ENCODE results near the gene ATG4C.
A peak's percentile ranks its signal among the peaks of the same experiment; 100 is the strongest.
"Not testable (repeated sequence)": the region's sequence is repeated elsewhere in the genome, so short reads cannot be mapped to it uniquely, and the experiment has no call there.

ATG4C gene, protein sequence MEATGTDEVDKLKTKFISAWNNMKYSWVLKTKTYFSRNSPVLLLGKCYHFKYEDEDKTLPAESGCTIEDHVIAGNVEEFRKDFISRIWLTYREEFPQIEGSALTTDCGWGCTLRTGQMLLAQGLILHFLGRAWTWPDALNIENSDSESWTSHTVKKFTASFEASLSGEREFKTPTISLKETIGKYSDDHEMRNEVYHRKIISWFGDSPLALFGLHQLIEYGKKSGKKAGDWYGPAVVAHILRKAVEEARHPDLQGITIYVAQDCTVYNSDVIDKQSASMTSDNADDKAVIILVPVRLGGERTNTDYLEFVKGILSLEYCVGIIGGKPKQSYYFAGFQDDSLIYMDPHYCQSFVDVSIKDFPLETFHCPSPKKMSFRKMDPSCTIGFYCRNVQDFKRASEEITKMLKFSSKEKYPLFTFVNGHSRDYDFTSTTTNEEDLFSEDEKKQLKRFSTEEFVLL

DNA sequence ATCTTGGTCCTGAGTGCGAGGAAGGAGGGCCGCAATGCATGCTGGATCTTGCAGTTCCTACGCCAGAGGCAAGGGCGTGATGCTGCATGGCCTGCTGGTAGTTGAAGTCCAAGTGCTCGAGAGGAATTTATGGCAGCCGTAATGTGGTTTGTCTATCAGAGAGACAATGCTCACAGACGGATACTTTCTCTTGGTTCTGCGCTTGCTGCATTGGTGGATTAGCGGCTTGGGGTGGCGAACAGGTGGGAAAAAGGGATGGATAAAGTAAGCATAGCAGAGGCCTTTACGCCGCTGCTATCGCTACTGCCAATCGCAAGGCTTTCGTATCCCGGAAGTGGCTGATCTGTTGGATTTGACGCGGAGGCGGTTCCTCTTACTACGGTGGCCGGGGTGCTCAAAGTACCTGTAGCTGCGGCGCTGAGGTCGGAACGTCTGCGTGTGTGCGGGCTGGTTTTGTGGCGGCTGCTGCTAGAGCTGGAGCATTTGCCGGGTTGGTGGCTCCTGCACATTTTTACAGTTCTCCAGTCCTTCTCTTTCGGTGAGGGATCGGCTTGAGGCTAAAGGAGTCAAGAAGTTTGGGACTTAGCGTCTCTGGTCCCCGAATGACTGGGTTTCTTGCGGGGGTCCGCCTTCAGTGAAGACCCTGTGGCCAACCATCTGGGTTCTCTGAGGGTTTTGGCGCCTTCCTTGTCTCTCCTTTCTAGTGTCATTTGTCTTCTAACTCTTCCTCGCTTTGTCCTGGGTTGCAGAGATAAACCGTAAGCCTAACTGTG, at the start of gene ATG4C:
TSS of gene ATG4C (plus strand) at position 397 of the 773 bp plus-strand sequence. CDS start 19,655 bp downstream, outside the sequence.
- peak; percentile 89 for DNase-seq (ENCODE audit: insufficient read length, low spot score)
- peak; percentile 72 for FAIRE-seq

DNA sequence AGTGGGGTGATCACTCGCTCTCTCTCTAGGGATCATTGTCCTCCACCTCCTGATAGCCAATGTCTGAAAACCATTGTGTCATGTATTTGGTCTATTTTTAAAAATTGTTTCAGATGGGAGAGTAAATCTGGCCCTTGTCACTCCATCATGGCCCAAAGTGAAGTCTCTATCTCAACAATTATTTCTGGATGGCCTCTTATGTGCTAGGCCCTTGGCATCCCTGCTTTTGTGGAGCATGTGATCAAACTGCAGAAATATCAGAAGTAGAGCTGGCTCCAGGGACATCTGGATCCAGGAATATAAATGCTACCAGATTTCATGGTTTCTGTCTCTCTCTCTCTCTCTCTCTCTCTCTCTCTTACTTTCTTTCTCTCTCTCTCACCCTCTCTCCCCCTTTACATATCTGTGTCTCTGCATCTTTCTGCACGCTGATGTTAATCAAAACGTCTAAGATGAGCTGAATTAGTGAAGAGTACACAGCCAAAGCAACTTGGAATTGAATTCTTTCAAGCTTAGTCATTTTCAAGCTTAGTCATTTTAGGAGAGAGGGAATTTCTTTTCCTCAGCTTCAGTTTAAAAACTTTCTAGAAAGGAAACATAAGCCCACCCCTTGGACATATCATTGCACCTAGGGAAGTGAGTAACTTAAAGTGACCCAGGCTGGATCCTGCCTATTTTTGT, 48.3 kb upstream of the ATG4C start:
- DNase-seq (ENCODE audit: insufficient read length, low spot score) (peak; percentile 31), FAIRE-seq (no peak)

- FAIRE-seq; DNase-seq (ENCODE audit: insufficient read length, low spot score): not testable (repeated sequence)
Observed at GRCh38 chr1:62740701-62741100, 43.2 kb upstream of the ATG4C start.

DNA sequence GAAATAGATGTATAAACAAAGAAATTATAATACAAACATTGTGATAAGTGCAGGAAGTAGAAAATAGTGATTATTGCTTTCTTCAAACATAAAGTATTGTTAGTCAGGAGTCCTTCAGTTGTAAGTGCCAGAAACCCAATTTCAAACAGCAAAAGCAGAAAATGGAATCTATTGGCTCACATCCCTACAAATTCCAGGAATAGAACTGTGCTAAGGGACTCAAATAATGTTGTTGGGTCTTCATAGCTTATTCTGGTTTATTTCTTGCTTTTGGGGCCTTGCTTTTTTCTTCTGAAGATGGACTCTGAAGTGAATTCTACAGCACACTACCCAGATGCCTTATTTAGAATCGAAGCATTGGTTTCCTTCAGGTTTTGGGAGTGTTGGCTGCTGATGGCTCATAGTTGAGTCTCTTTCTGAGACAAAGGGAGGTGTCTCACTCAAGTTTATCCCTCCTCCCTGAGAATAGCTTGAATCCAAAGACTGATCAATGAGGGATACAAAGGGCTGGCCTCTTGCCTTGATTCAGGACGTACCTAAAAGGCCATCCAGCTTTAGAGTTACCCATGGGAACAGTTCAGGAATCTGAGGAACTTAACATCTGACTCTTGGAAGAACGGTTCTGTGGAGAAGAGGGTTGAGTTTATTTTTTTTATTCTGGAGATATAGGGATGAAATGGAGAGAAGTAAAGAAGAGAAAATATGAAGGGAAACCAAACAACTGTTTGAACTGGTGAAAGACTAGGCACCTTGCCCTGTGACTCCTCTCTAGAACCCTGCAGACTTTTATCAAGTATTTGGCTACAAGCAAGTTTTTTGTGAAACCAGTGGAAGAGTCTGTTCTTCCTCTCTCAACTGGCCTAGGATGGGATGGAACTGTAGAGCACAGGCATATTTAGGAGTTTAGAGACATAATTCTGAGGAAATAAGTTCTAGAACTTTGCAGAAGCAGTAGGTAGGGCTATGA, 39.0 kb upstream of the ATG4C start:
- FAIRE-seq: no peak
- no peak for DNase-seq (ENCODE audit: insufficient read length, low spot score)

DNA sequence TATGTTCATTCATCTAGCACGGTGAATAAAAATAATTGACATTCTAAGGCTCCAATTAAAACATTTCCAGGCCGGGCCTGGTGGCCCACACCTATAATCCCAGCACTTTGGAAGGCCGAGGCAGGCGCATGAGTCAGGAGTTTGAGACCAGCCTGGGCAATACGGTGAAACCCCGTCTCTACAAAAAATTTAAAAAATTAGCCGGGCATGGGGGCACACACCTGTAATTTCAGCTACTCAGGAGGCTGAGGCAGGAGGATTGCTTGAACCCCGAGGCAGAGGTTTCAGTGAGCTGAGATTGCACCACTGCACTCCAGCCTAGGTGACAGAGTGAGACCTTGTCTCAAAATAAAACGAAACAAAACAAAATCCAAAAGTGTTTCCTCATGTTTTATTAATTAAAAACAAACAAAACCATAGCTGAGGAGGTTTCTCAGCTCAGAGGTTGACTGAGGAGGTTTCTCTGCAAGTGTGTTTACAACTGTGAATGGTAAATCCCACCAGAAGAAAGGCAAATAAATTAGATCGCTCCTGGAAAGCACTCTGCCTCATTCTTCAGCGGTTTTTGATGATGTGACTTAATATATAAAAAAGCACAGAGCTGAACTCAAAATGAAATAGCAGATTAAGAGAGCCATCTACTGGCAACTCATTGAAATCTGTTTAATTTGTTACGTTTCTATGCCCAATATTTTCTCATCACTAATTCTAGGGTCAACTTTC, 37.7 kb upstream of the ATG4C start:
- FAIRE-seq: no peak

GRCh38 chr1:62746809-62747138, 37.2 kb upstream of the ATG4C start:
- FAIRE-seq: no peak
- DNase-seq (ENCODE audit: insufficient read length, low spot score): no peak

More for the DNA sequence above, 37.7 kb upstream of the ATG4C start:
- peak; percentile 33 for DNase-seq (ENCODE audit: insufficient read length, low spot score)

DNA sequence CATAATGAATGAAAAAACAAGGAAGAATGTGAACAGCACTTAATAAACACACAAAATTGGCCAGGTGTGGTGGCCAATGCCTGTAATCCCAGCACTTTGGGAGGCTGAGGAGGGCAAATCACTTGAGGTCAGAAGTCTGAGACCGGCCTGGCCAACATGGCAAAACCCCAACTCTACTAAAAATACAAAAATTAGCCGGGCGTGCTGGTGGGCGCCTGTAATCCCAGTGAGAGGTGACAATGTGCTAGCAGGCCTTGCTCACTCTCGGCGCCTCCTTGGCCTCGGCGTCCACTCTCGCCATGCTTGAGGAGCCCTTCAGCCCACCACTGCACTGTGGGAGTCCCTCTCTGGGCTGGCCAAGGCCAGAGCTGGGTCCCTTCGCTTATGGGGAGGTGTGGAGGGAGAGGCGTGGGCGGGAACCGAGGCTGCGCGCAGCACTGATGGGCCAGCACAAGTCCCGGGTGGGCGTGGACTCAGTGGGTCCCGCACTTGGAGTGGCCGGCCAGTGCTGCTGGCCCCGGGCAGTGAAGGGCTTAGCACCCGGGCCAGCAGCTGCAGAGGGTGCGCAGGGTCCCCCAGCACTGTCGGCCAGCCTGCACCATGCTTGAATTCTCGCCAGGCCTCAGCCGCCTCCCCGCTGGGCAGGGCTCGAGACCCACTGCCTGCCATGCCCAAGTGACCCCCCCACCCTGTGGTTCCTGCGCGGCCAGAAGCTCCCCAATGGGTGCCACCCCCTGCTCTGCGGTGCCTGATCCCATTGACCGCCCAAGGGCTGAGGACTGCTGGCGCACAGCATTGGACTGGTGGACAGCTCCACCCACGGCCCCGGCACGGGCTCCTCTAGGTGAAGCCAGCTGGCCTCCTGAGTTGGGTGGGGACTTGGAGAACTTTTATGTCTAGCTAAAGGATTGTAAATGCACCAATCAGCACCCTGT, 30.6 kb upstream of the ATG4C start:
- FAIRE-seq: no peak
- no peak for DNase-seq (ENCODE audit: insufficient read length, low spot score)

- FAIRE-seq; DNase-seq (ENCODE audit: insufficient read length, low spot score): not testable (repeated sequence)
Observed at GRCh38 chr1:62754938-62755337, 29.0 kb upstream of the ATG4C start.

GRCh38 chr1:62756255-62756884, 27.6 kb upstream of the ATG4C start:
- not testable (repeated sequence) for DNase-seq (ENCODE audit: insufficient read length, low spot score); FAIRE-seq

GRCh38 chr1:62759232-62759875, 24.6 kb upstream of the ATG4C start:
- not testable (repeated sequence) for FAIRE-seq; DNase-seq (ENCODE audit: insufficient read length, low spot score)

- not testable (repeated sequence) for FAIRE-seq; DNase-seq (ENCODE audit: insufficient read length, low spot score)
Observed at GRCh38 chr1:62760021-62760782, 23.7 kb upstream of the ATG4C start.

GRCh38 chr1:62761223-62761870, 22.6 kb upstream of the ATG4C start:
- not testable (repeated sequence) for FAIRE-seq; DNase-seq (ENCODE audit: insufficient read length, low spot score)

DNA sequence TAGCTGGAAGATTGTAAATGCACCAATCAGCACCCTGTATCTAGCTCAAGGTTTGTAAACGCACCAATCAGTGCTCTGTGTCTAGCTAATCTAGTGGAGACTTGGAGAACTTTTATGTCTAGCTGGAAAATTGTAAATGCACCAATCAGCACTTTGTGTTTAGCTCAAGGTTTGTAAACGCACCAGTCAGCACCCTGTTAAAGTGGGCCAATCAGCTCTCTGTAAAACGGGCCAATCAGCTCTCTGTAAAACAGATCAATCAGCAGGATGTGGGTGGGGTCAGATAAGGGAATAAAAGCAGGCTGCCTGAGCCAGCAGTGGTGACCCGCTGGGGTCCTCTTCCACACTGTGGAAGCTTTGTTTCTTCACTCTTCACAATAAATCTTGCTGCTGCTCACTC, 21.9 kb upstream of the ATG4C start:
- not testable (repeated sequence) for FAIRE-seq; DNase-seq (ENCODE audit: insufficient read length, low spot score)

GRCh38 chr1:62765981-62766380, 18.0 kb upstream of the ATG4C start:
- DNase-seq (ENCODE audit: insufficient read length, low spot score): no peak
- FAIRE-seq: no peak

DNA sequence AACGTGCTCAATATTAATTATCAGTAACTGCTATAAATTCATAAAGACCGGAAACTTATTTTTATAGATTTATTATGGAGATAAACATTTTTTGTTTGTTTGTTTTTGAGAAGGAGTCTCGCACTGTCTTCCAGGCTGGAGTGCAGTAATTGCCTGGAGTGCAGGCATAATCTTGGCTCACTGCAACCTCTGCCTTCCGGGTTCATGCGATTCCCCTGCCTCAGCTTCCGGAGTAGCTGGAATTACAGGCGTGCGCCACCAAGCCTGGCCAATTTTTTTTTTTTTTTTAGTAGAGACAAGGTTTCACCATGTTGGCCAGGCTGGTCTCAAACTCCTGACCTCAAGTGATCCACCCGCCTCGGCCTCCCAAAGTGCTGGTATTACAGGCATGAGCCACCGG, 15.4 kb upstream of the ATG4C start:
- not testable (repeated sequence) for DNase-seq (ENCODE audit: insufficient read length, low spot score); FAIRE-seq
